Measurements from ENCODE around the gene AMPH.
A peak's percentile ranks its signal among the peaks of the same experiment; 100 is the strongest.

AMPH gene

DNA sequence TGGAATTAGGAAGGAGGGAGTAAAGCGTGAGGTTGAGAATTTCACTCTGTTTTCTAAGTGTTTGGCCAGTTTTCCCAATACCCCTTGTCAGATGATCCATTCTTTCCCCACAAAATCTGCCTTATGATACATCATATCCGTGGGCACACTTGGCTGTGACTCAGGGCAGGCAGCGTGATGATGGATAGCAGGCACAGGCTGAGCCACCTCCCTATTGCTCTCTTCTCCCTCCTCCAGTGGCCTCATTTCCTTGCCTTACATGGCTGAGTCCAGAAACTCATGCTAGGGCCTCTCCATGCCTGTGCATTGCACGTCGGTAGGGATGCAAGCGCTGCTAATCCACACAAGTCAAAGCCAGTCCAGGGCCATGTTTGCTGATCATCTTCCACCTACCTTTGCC is 128.3 kb downstream of the AMPH start:
- Mint-ChIP-seq H3K36me3 (ENCODE audit: low read depth) (no peaks in the 10 kb centered on the region), H3K4me1 (ENCODE audit: low read depth) (no peaks in the 10 kb centered on the region), H3K4me3 (no peak overlapping the region), H3K27ac (no peak overlapping the region), H3K9me3 (no peaks in the 10 kb centered on the region), H3K27me3 (ENCODE audit: low read depth) (peaks cover 22% of the 10 kb centered on the region)
- no peak for DNase-seq (ENCODE audit: low spot score)

GRCh38 chr7:38502289-38502688 is 128.9 kb downstream of the AMPH start:
- Mint-ChIP-seq H3K27me3 (ENCODE audit: low read depth) (peaks cover 21% of the 10 kb centered on the region), H3K4me1 (ENCODE audit: low read depth) (no peaks in the 10 kb centered on the region)

GRCh38 chr7:38492010-38492409 is 139.2 kb downstream of the AMPH start:
- Mint-ChIP-seq H3K27ac (no peak overlapping the region), H3K4me1 (ENCODE audit: low read depth) (no peaks in the 10 kb centered on the region), H3K4me3 (no peak overlapping the region), H3K9me3 (no peaks in the 10 kb centered on the region), H3K27me3 (ENCODE audit: low read depth) (peaks cover 9% of the 10 kb centered on the region), H3K36me3 (ENCODE audit: low read depth) (no peaks in the 10 kb centered on the region)
- DNase-seq (ENCODE audit: low spot score) = no peak

More at GRCh38 chr7:38502289-38502688, 128.9 kb downstream of the AMPH start:
- Mint-ChIP-seq H3K27ac (no peak overlapping the region), H3K36me3 (ENCODE audit: low read depth) (no peaks in the 10 kb centered on the region), H3K4me3 (no peak overlapping the region), H3K9me3 (no peaks in the 10 kb centered on the region)
- no peak for DNase-seq (ENCODE audit: low spot score)

- DNase-seq (ENCODE audit: low spot score) = no peak
- Mint-ChIP-seq H3K27me3 (ENCODE audit: low read depth) (peaks cover 33% of the 10 kb centered on the region), H3K4me1 (ENCODE audit: low read depth) (no peaks in the 10 kb centered on the region), H3K4me3 (no peak overlapping the region), H3K9me3 (peaks cover 3% of the 10 kb centered on the region), H3K27ac (no peak overlapping the region), H3K36me3 (ENCODE audit: low read depth) (no peaks in the 10 kb centered on the region)
These were observed 148.7 kb downstream of the AMPH start for GRCh38 chr7:38482521-38482920.

DNA sequence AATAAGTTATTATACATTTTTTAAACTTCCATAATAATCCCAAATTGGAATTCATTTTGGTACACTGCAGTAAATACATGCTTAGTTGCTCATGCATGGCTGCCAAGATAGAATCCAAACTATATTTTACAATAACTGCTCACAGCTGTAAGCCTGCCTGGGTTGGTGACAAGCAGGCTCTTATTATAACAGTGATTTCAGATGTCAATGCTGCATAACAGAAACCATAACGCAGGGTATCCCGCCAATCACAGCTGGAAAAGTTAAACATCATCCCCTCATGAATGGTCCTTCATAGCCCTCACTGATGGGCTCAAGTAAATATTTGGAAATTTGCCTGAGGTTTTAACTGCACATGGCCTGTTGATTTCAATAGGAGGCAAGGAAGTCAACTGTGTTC is 149.8 kb downstream of the AMPH start:
- Mint-ChIP-seq H3K27me3 (ENCODE audit: low read depth) (peaks cover 31% of the 10 kb centered on the region), H3K4me1 (ENCODE audit: low read depth) (no peaks in the 10 kb centered on the region), H3K9me3 (peaks cover 3% of the 10 kb centered on the region), H3K36me3 (ENCODE audit: low read depth) (no peaks in the 10 kb centered on the region), H3K27ac (no peak overlapping the region), H3K4me3 (no peak overlapping the region)
- no peak for DNase-seq (ENCODE audit: low spot score)

DNA sequence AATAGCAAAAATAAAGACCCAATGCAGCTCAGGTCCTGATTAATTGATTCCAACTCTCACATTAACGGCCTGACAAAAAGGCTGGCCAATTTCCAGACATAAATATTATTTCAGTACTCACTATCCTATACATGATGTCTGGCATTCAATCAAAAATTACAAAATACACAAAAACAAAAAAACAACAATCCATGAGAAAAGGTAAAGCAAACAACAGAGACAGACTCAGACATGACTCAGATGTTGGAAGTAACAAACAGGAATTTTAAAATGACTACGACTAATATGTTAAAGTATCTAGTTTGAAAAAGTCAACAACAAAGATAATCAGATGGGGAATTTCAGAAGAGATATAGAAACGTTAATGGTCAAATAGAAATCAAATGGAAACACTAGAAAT is 152.8 kb downstream of the AMPH start:
- H3K4me1 Mint-ChIP-seq (ENCODE audit: low read depth) = no peaks in the 10 kb centered on the region
- H3K36me3 Mint-ChIP-seq (ENCODE audit: low read depth) = no peaks in the 10 kb centered on the region
- H3K4me3 Mint-ChIP-seq = no peak overlapping the region
- DNase-seq (ENCODE audit: low spot score) = no peak
- no peak overlapping the region for H3K27ac Mint-ChIP-seq
- H3K27me3 Mint-ChIP-seq (ENCODE audit: low read depth) = peaks cover 11% of the 10 kb centered on the region
- H3K9me3 Mint-ChIP-seq = no peaks in the 10 kb centered on the region

- DNase-seq (ENCODE audit: low spot score) = no peak
- Mint-ChIP-seq H3K4me1 (ENCODE audit: low read depth) (no peaks in the 10 kb centered on the region), H3K36me3 (ENCODE audit: low read depth) (no peaks in the 10 kb centered on the region), H3K27me3 (ENCODE audit: low read depth) (peaks cover 10% of the 10 kb centered on the region), H3K4me3 (no peak overlapping the region), H3K27ac (no peak overlapping the region), H3K9me3 (no peaks in the 10 kb centered on the region)
These were observed 153.8 kb downstream of the AMPH start for GRCh38 chr7:38477333-38477732.

DNA sequence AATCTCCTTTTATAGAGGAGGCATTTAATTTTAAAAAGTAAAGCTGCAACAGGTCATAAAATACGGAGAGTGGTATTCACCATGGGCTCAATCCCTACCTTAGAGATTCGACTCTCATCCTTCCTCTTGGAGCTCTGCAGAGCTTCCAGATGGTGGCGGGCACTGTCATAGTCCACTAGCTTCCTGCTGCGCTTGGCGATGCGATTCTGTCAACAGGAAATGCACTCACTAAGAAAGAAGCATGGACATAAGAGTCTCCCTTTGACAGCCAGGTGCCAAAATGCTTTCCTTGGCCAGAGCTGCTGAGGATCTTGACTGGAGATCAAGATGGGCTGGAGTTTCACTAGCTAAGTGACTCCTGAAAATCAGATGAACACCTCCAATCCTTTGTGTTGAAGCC is 154.4 kb downstream of the AMPH start:
- Mint-ChIP-seq H3K9me3 (no peaks in the 10 kb centered on the region), H3K27me3 (ENCODE audit: low read depth) (peaks cover 7% of the 10 kb centered on the region), H3K36me3 (ENCODE audit: low read depth) (no peaks in the 10 kb centered on the region), H3K4me1 (ENCODE audit: low read depth) (no peaks in the 10 kb centered on the region), H3K4me3 (no peak overlapping the region), H3K27ac (no peak overlapping the region)
- no peak for DNase-seq (ENCODE audit: low spot score)

DNA sequence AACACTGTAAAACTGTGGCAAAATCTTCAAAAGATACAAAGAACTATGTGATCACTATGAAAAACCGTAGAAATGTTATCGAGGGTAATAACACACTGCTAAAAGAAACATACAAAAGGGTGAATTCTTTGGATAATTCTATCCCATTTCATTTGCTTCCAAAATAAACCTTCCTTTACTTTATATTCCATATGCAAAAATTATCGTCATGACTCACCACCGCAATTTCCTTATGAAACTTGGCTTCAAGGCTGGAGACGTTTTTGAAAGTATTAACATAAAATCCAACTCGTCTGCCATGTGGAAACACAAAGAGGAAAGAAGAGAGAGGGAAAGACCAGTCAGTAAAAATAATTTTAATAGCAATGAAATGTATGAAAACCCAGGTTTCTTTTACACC is 165.2 kb downstream of the AMPH start:
- H3K9me3 Mint-ChIP-seq = peaks cover 13% of the 10 kb centered on the region
- H3K4me1 Mint-ChIP-seq (ENCODE audit: low read depth) = peaks cover 18% of the 10 kb centered on the region
- DNase-seq (ENCODE audit: low spot score) = no peak
- H3K27ac Mint-ChIP-seq = no peak overlapping the region
- peaks cover 2% of the 10 kb centered on the region for H3K36me3 Mint-ChIP-seq (ENCODE audit: low read depth)
- H3K27me3 Mint-ChIP-seq (ENCODE audit: low read depth) = no peaks in the 10 kb centered on the region
- H3K4me3 Mint-ChIP-seq = no peak overlapping the region

- DNase-seq (ENCODE audit: low spot score) = peak; percentile 79
- peaks cover 18% of the 10 kb centered on the region for H3K4me1 Mint-ChIP-seq (ENCODE audit: low read depth)
- H3K36me3 Mint-ChIP-seq (ENCODE audit: low read depth) = peaks cover 2% of the 10 kb centered on the region
- peak overlapping the region; percentile 60 for H3K4me3 Mint-ChIP-seq
- H3K27me3 Mint-ChIP-seq (ENCODE audit: low read depth) = peaks cover 2% of the 10 kb centered on the region
- H3K27ac Mint-ChIP-seq = peak overlapping the region; percentile 77
- H3K9me3 Mint-ChIP-seq = peaks cover 24% of the 10 kb centered on the region
These were observed 167.6 kb downstream of the AMPH start for GRCh38 chr7:38463277-38464225.

GRCh38 chr7:38462819-38463218 is 168.4 kb downstream of the AMPH start:
- H3K9me3 Mint-ChIP-seq = peaks cover 30% of the 10 kb centered on the region
- peak overlapping the region; percentile 60 for H3K4me3 Mint-ChIP-seq
- no peak for DNase-seq (ENCODE audit: low spot score)
- H3K4me1 Mint-ChIP-seq (ENCODE audit: low read depth) = peaks cover 18% of the 10 kb centered on the region
- no peak overlapping the region for H3K27ac Mint-ChIP-seq
- peaks cover 2% of the 10 kb centered on the region for H3K27me3 Mint-ChIP-seq (ENCODE audit: low read depth)
- peaks cover 2% of the 10 kb centered on the region for H3K36me3 Mint-ChIP-seq (ENCODE audit: low read depth)

DNA sequence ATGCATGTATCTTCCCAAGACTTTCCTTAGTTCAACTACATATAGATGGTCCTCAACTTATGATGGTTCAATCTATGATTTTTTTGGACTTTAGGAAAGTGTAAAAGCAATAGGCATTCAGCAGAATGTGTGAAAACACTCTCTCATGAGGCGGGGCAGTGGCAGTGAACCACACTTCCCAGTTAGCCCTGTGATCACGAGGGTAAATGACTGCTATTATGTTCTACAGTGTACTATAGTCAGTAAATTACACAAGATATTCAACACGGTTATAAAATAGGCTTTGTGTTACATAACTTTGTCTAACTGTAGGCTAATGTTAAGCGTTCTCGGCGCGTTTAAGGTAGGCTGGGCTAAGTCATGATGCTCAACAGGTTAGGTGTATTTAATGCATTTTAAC is 169.3 kb downstream of the AMPH start:
- Mint-ChIP-seq H3K27me3 (ENCODE audit: low read depth) (peaks cover 2% of the 10 kb centered on the region), H3K4me3 (no peak overlapping the region), H3K36me3 (ENCODE audit: low read depth) (peaks cover 2% of the 10 kb centered on the region), H3K27ac (no peak overlapping the region), H3K9me3 (peaks cover 35% of the 10 kb centered on the region), H3K4me1 (ENCODE audit: low read depth) (peaks cover 18% of the 10 kb centered on the region)
- no peak for DNase-seq (ENCODE audit: low spot score)

- Mint-ChIP-seq H3K27me3 (ENCODE audit: low read depth) (peaks cover 8% of the 10 kb centered on the region), H3K4me3 (no peak overlapping the region), H3K9me3 (peaks cover 17% of the 10 kb centered on the region), H3K4me1 (ENCODE audit: low read depth) (no peaks in the 10 kb centered on the region), H3K27ac (no peak overlapping the region), H3K36me3 (ENCODE audit: low read depth) (no peaks in the 10 kb centered on the region)
- DNase-seq (ENCODE audit: low spot score) = no peak
These were observed 177.3 kb downstream of the AMPH start for GRCh38 chr7:38453826-38454225.

GRCh38 chr7:38453168-38453567 is 178.0 kb downstream of the AMPH start:
- Mint-ChIP-seq H3K27ac (no peak overlapping the region), H3K9me3 (peaks cover 11% of the 10 kb centered on the region), H3K36me3 (ENCODE audit: low read depth) (no peaks in the 10 kb centered on the region), H3K4me3 (no peak overlapping the region), H3K4me1 (ENCODE audit: low read depth) (no peaks in the 10 kb centered on the region), H3K27me3 (ENCODE audit: low read depth) (peaks cover 7% of the 10 kb centered on the region)
- no peak for DNase-seq (ENCODE audit: low spot score)
